H1 (cell line): ENCODE measurements around the gene RRAD. TPM values are rescaled to one million over a fixed set of nuclear protein-coding genes. Genes with fewer than 3 reads are reported as not detected.

Experiments used
- GTF2F1 ChIP-seq: IDR thresholded peaks from 2 replicates; pipeline ENCODE4 v1.6.1; 2012; ENCODE audit warnings: low read depth, low read length, improper control_type of control experiment, borderline replicate concordance
- SP2 ChIP-seq: IDR thresholded peaks from 2 replicates; pipeline ENCODE4 v1.6.1; 2012; ENCODE audit warnings: mild to moderate bottlenecking, low read length, inconsistent platforms
- polyA plus RNA-seq, 7 experiments: library from polyadenylated mRNA; depleted of rRNA in 3 of 7; stranded (reverse) in 5 of 7; unstranded in 2 of 7; fragments of >200 nt in 5 of 7; fragments of 200-250 nt in 2 of 7; gene quantifications; 1 replicate in 5 of 7; 2 replicates in 1 of 7; 4 replicates in 1 of 7; pipeline versions ENCODE4 v1.2.1 to v1.2.3, GENCODE V29; 2011 to 2013; ENCODE audit warnings: missing spikeins in 2 of 7, mixed read lengths in 2 of 7
- total RNA-seq: library from RNA; stranded (reverse); fragmentation: NEBNext Ultra II Directional; extraction: Animal tissue kit (Norgen Biotek cat#: 25700); gene quantifications from 2 replicates; pipeline ENCODE4 v1.2.1, GENCODE V29; 2021

RRAD gene
- total and polyA plus RNA-seq, 2 of the 8 experiments (the other 6 are each of a cell fraction or from before 2014, with no cell fraction given): 0.17 TPM; not detected in 1

GRCh38 chr16:66872943-66873684 is 52.2 kb downstream of the RRAD start (continued):
- no peak for TF ChIP-seq GTF2F1
- no peak for TF ChIP-seq SP2
